ELF-1 (cell line): Measurements from ENCODE around the gene KCNH3.
"Not testable (repeated sequence)": the region's sequence is repeated elsewhere in the genome, so short reads cannot be mapped to it uniquely, and the experiment has no call there.

Experiments used
- DNase-seq: peaks from one replicate; pipeline ENCODE4 v3.0.0-alpha.2; 2016; ENCODE audit warnings: low read depth, low spot score

KCNH3 gene

DNA sequence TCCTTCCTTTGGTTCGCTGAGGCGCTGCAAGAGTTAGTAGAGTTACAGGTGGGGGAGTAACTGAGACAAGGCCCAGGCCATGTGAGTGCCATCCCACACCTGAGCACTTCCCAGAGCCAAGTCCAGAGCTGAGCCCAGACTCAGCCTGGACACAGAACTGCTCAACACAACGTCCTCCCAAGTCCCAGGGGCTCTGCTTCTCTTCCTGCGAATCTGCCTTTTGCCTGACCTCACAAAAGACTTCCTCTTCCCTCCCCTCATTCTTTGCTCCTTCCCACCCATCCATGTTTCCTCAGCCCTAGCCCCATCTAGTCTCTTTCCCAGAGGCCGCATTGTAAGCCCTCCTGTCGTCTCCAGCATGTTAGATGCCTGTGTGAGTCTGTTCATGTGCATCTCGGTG lies 45.8 kb downstream of the KCNH3 start:
- DNase-seq: no peak

DNA sequence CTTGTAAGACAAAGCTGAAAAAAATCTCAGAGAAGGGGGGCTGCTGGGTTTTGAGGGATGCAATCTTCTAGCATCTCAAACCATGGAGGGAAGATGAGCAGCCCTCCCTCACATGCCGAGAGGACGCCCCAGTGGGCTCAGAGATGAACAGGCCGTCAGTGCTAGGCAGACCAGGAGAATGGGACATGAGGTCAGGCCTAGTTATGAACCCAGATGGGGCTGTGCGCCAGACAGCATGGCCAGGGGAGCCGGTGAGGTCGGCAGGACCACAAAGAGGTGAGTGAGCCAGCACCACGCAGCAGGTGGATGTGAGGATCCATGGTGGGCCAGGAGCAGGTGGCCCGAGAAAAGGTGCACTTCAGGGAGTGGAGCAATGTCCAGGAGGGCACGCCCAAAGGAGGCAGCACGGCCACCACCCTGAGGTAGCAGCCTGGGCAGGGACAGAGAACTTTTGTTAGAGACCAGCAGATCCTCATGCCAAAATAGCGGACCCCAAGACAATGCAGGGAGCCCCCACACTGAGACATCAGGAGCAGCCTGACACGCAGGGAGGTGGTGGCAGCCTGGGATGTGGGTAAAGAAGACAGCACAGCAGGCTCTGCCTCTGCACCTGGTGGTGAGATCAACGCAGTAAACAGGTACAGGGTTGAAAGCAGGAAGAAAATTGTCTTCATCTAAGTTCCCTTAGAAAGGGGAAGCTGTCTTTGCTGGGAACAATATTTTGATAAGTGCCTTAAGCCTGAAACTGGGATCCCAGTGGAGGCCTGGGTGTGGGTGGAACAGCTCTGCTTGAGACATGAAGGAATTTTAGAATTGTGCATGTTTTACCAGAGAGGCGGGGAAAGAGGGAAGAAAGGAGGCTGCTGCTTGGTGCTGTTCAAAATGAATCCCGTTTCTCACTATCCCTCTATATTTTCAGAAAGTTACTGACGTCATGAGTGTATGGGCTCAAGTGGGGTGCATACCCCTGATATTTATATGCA lies 46.9 kb downstream of the KCNH3 start:
- no peak for DNase-seq

DNA sequence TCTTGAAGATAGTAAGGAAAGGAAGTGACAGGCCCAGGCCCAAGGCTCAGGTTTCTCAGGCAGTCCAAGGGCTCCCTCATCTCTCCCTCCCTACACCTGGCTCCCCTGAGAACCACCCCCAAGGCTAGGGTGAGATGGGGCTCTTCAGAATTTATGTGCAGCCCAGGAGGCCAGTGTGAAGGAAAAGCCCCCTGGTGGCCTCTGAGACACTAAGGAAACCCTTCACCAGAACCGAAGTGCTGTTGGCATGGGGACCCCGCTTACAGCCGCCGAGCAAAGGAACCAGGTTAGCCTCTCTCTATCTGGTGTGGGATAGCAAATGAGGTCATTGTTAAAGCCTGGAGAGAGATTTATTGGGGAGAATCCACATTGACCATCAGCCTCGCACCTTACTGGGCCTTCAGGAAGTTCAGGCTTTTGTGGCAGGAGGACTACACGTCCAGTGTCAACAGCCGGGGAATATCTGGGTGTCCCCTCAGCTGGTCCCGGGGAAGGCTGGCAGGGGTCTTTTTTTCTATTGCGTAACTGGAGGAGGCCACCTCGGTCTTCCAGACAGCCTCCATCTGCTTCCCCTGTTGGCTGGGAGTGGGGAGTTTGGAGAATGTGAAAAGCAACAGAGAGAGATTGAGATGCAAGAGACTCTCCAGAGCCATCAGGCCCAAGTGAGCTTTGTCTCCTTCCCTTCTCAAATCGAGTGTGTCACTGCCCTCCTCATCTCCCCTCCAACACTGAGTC lies 48.5 kb downstream of the KCNH3 start:
- no peak for DNase-seq

DNA sequence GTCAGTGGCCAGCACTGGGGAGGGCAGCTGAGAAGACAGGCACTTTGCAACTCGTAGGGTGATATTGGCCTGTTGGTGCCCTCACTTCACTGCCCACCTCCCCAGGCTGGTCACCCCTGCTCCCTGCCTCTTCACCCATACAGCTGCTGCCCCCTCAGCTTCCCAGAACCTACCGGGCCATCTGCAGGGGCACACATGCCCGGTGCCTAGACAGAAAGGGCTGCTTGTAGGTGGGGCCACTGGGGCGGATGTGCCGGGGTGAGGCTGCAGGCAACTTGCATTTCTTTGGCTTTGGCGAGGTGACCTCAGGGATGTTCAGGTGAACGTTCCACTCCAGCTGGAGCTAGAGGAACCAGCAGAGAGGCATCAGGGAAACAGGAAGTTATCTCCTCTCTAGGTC lies 49.5 kb downstream of the KCNH3 start:
- DNase-seq: no peak

DNA sequence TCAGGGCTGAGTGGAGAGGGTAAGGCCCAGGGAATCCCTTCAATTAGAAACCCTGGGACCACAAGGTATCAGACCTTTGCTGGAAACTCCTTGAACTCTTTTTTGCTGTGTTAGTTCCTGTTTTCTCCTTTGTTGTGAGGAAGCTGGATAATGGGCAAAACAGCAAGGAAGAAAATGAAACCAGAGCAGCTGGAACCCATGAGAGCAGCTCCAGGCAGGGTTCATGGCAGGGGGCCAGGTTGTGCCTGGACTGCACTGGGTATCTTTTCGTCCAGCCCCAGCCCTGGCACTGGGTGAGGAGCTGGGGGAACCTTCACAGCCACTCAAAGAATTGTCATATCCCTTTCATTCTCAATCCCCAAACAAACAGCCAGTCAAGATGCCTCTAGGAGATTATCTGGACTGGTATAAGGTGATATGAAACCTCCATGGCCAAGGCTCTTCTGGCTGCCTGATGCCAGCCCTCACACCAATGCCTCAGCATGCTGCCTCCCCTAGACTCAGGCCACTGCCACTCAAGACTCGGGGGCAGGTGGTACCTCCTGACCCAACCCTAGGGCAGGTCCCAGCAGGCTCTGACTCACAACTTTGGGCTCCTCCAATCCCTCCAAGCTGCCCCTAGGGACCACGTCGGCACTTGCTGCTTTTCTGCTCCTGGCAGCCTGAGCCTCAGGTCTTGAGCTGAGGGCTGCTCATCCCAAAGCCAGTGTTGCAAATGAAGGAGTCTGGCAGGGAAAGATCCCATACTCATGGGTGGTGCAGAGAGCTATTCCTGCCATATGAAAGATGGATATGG lies 50.1 kb downstream of the KCNH3 start:
- DNase-seq: no peak

DNA sequence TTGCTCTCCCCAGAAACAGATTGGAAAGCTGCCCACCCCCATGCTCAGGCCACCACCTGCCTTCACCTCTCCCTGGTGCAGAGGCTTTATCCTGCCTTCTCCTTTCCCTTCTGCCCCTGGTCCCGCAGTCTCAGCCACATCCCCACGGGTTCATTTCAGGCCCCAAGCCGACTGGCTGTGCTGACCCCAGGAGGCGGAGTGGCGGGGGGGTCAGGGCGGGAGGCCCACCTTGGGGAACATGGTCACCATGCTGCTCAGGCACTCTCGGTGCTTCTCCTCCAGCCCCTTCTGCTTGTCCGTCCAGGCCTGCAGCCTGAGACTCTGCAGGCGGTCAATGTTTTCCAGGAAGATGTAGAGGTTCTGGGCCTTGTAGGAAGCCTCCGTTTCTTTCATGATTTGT lies 59.7 kb downstream of the KCNH3 start:
- DNase-seq: no peak

DNA sequence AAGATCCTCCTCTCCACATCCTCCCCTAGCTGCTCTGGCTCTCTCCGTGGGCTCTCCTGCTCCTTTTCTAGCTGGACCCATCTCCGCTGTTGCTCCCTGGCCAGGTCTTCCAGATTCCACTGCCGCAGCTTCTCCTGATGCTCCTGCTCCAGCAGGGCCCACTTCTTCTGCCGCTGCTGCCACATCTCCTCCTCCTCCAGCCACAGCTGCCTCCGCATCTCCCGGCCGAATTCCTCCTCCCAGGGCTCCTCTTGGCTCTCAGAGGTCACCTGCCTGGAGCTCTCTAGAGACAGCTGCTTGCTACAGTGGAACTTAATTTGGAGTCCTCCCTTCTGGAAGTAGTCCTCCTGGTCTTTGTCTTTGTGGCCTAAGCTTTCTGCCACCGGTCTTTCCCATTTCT lies 61.1 kb downstream of the KCNH3 start:
- DNase-seq: no peak

DNA sequence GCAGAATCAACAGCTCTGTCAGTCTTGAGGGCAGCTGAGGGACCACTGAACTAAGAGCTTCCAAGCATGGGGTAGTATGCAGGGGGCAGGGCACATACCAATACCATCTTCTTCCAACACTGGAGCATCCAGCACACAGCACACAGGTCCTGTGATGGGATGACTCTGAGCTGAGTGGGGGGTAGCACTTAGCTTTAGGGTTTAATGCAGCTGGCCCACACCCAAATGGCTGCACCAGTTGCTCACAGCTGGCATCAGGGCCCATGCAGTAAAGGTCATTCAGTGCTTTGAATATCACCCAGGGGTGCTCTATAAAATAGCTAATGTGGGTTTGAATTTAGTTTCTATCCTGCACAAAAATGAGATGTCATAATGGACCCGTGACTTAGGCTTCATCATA lies 64.9 kb downstream of the KCNH3 start:
- DNase-seq: no peak

DNA sequence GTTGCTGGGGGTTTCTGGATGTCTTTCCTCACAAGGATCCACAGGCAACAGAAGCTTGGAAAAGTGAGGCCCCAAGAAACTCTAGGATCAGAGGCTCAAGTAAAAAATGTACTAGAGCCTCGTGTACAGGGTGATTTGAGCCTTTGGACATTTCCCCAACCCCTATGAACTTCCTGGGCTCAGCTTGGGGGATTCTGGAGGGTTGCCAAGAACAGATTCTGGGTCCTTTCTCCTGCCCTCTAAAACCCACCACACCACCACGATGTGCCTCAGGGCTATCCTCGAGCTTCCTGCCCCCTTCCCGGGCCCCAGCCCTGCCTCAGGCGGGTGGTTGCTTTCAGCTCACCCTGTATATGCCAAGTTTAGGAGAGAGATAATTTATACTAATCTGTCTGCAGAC lies 66.0 kb downstream of the KCNH3 start:
- DNase-seq: no peak

DNA sequence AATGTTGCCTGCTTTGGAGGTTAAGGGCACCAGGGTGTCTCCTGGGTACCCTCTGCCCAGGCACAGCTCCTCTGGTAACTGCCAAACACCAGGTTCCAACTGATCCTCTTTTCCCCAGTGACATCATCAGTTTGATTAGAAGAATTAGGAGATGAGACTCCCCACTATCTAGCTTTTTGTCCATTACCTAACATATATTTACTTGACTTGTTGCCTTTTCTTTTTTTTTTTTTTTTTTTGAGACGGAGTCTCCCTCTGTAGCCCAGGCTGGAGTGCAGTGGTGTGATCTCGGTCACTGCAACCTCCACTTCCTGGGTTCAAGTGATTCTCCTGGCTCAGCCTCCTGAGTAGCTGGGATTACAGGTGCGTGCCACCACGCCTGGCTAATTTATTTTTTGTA lies 66.7 kb downstream of the KCNH3 start, which contains the start of gene FAM186B:
FAM186B (minus strand) TSS at position 101 of the 400 bp plus-strand sequence. CDS start 162 bp downstream, outside the sequence.
- not testable (repeated sequence) for DNase-seq
